Measurements from ENCODE around the gene DOCK3.
"Not testable (repeated sequence)": the region's sequence is repeated elsewhere in the genome, so short reads cannot be mapped to it uniquely, and the experiment has no call there.

DNA sequence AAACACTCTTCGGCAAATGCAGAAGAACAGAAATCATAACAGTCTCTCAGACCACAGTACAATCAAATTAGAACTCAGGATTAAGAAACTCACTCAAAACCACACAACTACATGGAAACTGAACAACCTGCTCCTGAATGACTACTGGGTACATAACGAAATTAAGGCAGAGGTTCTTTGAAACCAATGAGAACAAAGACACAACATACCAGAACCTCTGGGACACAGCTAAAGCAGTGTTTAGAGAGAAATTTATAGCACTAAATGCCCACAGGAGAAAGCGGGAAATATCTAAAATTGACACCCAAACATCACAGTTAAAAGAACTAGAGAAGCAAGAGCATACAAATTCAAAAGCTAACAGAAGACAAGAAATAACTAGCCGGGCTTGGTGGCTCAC, 589.4 kb downstream of the DOCK3 start:
- not testable (repeated sequence) for TF ChIP-seq EZH2phosphoT487 (IDR thresholded peaks at IDR 0.05; ENCODE audit: low read length)
- TF ChIP-seq, protein P1, sequence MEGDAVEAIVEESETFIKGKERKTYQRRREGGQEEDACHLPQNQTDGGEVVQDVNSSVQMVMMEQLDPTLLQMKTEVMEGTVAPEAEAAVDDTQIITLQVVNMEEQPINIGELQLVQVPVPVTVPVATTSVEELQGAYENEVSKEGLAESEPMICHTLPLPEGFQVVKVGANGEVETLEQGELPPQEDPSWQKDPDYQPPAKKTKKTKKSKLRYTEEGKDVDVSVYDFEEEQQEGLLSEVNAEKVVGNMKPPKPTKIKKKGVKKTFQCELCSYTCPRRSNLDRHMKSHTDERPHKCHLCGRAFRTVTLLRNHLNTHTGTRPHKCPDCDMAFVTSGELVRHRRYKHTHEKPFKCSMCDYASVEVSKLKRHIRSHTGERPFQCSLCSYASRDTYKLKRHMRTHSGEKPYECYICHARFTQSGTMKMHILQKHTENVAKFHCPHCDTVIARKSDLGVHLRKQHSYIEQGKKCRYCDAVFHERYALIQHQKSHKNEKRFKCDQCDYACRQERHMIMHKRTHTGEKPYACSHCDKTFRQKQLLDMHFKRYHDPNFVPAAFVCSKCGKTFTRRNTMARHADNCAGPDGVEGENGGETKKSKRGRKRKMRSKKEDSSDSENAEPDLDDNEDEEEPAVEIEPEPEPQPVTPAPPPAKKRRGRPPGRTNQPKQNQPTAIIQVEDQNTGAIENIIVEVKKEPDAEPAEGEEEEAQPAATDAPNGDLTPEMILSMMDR (IDR thresholded peaks at IDR 0.05; ENCODE audit: low read length), result not testable (repeated sequence)
